SK-MEL-5 (cell line): ENCODE data around the gene DNAJA2. TPM values are rescaled to one million over a fixed set of nuclear protein-coding genes. Genes with fewer than 3 reads are reported as not detected.
"Not testable (repeated sequence)": the region's sequence is repeated elsewhere in the genome, so short reads cannot be mapped to it uniquely, and the experiment has no call there.

ENCODE experiments used
- DNase-seq: peaks from one replicate; pipeline ENCODE4 v3.0.0-alpha.2; 2016; ENCODE audit warnings: low read depth, low spot score
- in situ Hi-C: cut with HindIII; loops from 2 replicates; pipeline ENCODE4 v1.10.0; 2016; ENCODE audit warnings: low sequenced_read_pairs, high pct_unique_total_duplicates, low pct_unique_long_range_greater_than_20kb
- total RNA-seq: library from RNA; depleted of rRNA; stranded (reverse); fragments of >200 nt; shearing (Covaris generic); gene quantifications from 2 replicates; pipeline ENCODE4 v1.2.3, GENCODE V29; 2014

The DNAJA2 gene
- total RNA-seq, 1 experiment from 2014 or later: 74.3 TPM

GRCh38 chr16:46947900-46948547 lies 25.4 kb downstream of the DNAJA2 start:
- peak; percentile 64 for DNase-seq
- in situ Hi-C loops: no loop called here

DNA sequence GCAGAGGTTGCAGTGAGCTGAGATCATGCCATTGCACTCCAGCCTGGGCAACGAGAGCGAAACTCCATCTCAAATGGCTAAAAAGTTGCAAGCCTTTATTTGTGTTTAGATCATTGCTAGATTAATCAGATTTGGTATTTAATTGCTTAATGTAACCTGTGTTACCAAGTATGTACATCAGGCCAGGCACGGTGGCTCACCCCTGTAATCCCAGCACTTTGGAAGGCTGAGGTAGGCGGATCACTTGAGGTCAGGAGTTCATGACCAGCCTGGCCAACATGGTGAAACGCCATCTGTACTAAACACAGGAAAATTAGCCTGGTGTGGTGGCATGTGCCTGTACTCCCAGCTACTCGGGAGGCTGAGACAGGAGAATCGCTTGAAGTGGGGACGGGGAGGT lies 28.8 kb downstream of the DNAJA2 start:
- in situ Hi-C loops, DNase-seq: not testable (repeated sequence)

DNA sequence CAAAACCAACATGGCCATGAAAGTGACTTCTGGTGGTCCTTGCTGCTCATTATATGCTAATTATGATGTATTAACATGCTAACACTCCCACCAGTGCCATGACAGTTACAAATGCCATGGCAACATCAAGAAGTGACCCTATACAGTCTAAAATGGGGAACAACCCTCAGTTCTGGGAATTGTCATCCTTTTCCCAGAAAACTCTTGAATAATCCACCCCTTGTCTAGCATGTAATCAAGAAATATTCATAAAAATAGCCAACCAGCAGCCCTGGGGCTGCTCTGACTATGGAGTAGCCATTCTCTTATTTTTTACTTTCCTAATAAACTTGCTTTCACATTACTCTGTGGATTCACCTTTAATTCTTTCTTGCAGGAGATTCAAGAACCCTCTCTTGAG lies 35.9 kb downstream of the DNAJA2 start:
- DNase-seq: no peak
- in situ Hi-C loops: no loop called here

- in situ Hi-C loops: no loop called here
- DNase-seq: no peak
These were observed 40.7 kb downstream of the DNAJA2 start for GRCh38 chr16:46932802-46933201.

DNA sequence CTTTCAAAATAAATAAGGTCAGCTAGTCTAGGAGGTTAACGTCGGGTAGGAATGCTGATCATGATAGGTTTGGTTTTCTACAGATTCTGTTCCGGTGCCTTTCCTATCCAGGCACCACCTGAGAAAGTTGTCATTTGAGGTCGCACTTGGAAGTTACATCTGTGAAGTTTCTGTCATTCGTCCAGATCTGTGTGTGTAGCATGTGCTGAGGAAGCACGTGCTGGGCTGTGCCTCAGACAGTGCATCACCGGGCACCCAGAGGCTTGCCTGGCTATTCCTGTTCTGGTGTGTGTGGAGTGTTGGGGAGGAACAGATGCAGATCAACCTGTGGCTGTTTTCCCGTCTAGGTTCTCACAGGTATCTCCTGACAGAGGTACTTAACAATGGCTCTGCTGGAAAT lies 42.6 kb downstream of the DNAJA2 start:
- in situ Hi-C loops: no loop called here
- DNase-seq: no peak

- in situ Hi-C loops: no loop called here
- peak; percentile 56 for DNase-seq
These were observed 43.8 kb downstream of the DNAJA2 start for GRCh38 chr16:46929378-46930332.

DNA sequence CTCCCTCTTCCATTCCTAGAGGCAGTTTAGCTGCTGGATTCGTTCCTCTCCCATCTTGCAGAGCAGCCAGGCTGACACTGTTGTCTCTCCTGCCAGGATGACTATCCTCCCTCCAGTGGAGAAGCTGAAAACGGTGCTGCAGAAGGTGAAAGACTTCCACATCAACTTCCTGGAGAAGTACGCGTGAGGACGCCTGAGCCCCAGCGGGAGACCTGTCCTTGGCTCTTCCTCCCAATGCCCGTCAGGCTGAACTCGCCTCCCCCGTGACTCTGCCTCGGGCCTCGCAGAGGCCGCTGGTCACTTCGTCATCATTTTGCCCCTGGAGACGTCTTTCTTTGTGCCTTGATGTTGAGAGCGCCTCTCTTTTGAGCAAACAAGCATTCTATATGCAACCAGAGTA lies 44.7 kb downstream of the DNAJA2 start:
- in situ Hi-C loops: no loop called here
- DNase-seq: no peak

DNA sequence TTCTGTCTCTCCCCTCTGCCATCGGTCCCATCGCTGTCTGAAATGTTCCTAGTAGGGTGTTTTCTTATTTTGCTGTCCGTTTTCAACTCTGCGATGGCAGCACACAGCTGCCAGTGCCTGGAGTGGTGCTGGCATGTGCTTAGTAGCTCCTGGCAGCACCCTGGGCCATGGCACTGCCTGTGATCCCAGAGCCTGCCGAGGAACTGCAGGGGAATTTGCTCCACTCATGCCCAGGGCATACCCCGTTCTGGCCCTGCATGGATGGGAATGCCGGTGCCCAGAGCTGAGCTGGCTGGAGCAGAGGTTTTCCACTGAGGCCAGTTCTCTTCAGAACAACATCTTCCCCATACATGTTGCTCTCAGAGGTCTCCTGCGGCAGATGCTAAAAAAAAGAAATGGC lies 46.2 kb downstream of the DNAJA2 start:
- in situ Hi-C loops: no loop called here
- DNase-seq: no peak

DNA sequence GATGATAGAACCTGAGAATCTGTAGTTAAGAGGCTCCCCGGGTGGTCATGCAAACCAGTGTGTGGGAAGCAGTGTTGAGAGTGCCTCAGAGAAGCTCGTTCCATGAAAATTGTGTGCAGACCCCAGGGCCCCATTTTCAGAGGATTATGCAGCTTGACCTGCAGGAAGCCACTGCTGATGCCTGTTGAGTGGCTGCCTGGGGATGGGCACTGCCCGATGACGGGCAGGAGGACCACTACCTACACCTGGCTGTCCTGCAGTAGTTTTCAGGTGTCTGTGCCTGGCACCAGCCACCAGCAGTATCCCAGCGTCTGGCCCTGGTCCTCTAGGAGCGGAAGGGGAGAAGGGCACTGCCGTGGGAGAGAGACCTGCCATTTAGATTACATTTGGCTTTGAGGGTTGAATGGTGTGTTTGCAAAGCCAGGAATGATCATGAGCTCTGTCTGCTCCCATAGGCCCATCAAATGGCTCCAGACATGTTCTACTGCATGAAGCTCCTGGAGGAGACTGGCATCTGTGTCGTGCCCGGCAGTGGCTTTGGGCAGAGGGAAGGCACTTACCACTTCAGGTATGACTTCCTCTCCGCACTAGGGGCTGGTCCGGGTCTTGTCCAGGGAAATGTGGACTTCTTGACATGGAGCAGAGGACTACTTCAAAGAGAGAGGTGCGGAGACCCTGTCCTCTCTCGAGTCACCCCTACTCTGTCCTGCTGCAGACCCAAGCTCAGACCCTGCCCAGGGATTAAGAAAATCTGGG lies 46.8 kb downstream of the DNAJA2 start:
- in situ Hi-C loops: no loop called here
- DNase-seq: no peak

DNA sequence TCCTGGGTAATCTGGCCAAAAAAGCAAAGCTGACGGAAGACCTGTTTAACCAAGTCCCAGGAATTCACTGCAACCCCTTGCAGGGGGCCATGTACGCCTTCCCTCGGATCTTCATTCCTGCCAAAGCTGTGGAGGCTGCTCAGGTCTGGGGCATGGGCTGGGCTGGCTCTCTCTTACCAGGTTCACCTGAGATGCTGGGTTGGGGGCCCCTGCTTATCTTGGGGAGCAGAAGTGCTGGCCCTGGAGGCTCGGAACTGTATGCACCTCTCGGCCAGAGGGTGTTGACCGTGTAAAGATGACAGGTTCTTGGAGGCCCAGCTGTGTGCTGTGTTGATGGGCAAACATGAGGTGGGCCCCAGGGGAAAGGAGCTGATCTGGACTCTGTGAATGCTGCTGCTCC lies 49.1 kb downstream of the DNAJA2 start:
- in situ Hi-C loops: no loop called here
- no peak for DNase-seq

- in situ Hi-C loops: no loop called here
These were observed 49.8 kb downstream of the DNAJA2 start for GRCh38 chr16:46923513-46924295.

DNA sequence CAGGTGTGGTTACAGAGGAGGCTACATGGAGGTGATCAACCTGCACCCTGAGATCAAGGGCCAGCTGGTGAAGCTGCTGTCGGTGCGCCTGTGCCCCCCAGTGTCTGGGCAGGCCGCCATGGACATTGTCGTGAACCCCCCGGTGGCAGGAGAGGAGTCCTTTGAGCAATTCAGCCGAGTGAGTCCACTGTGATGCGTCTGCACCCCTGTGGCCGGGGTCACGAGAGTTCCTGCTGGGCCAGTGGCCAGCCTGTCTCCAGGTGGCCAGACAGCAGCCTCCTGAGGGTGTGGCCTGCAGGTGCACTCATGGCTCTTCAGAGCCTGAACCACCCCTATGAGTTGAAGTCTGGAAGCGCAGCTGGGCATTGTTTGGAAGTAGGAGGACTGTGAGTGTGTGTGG lies 51.2 kb downstream of the DNAJA2 start:
- in situ Hi-C loops: no loop called here
- DNase-seq: no peak

More at GRCh38 chr16:46923513-46924295, 49.8 kb downstream of the DNAJA2 start:
- no peak for DNase-seq

GRCh38 chr16:46920402-46921068 lies 52.9 kb downstream of the DNAJA2 start:
- DNase-seq: no peak
- in situ Hi-C loops: no loop called here

GRCh38 chr16:46918905-46919792 lies 54.3 kb downstream of the DNAJA2 start:
- no peak for DNase-seq
- in situ Hi-C loops: no loop called here

DNA sequence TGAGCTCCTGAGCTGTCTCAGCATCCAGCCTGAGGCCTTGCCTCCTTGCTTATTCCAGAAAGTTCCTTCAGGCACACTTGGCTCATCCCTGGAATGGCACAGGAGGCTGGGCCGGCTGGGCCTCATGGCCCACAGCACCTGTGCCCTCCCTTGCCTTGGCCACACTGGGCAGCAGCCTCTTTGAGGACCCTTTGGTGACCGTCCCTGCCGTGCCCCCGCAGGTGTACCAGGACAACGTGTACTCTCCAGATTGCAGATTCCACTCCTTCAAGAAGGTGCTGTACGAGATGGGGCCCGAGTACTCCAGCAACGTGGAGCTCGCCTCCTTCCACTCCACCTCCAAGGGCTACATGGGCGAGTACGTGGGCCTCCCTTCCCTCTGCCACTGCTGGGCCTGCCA lies 55.1 kb downstream of the DNAJA2 start:
- in situ Hi-C loops: no loop called here
- DNase-seq: no peak

- DNase-seq: peak; percentile 42
- in situ Hi-C loops: no loop called here
These were observed 56.5 kb downstream of the DNAJA2 start for GRCh38 chr16:46916980-46917379.
